Measurements from ENCODE around the gene WWOX.

The WWOX gene

DNA sequence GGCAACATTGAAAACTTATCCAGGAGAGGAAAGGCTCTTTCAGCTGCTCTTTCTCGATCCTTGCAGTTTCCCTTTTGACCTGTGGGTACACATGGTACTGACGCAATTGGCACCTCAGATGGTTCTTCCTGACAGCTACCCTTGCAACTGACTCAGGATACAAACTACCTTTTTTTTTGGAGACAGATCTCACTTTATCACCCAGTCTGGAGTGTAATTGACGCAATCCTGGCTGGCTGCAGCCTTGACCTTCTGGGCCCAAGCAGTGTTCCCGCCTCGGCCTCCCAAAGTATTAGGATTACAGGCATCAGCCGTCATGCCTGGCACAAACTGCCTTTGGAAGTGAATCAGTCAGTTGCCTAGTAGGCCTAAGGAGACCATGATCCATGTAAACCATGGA, 607.2 kb downstream of the WWOX start:
- DNase-seq (ENCODE audit: extremely low read depth, low read depth), result no peak
- TF ChIP-seq, protein P1, sequence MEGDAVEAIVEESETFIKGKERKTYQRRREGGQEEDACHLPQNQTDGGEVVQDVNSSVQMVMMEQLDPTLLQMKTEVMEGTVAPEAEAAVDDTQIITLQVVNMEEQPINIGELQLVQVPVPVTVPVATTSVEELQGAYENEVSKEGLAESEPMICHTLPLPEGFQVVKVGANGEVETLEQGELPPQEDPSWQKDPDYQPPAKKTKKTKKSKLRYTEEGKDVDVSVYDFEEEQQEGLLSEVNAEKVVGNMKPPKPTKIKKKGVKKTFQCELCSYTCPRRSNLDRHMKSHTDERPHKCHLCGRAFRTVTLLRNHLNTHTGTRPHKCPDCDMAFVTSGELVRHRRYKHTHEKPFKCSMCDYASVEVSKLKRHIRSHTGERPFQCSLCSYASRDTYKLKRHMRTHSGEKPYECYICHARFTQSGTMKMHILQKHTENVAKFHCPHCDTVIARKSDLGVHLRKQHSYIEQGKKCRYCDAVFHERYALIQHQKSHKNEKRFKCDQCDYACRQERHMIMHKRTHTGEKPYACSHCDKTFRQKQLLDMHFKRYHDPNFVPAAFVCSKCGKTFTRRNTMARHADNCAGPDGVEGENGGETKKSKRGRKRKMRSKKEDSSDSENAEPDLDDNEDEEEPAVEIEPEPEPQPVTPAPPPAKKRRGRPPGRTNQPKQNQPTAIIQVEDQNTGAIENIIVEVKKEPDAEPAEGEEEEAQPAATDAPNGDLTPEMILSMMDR (IDR thresholded peaks at IDR 0.05; ENCODE audit: low read depth, low read length), result no peak

DNA sequence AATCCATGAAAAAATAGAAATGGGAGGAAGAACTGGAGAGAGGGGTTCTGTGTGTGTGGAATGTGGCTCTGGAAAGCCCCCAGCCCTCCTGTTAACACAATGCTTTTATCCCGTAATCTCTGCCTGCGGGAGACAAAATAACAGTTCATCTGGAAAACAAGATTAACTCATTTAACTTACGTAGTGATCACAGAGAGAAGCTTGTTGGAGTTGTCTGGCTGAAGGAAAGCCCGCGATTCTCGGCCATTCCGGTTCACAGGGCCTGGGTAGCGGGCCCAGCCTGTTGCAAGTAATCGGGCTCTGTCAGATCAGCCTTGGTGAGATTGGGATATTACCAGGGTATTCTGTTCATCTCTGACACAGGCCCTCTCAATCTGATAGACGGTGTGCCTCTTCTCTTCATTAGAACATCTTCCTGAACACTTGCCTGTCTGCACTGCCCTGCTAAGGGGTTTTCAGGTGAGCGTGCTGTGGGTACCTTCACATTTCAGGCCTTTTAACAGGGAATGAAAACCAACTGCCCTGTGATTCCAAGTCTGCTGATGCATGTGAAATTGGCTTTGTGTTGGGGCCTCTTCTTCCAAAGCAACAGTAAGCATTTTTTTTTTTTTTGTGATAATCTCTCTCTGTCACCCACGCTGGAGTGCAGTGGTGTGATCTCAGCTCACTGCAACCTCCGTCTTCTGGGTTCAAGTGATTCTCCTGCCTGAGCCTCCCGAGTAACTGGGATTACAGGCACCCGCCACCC, 609.9 kb downstream of the WWOX start:
- no peak for DNase-seq (ENCODE audit: extremely low read depth, low read depth)
- TF ChIP-seq, protein P1 (IDR thresholded peaks at IDR 0.05; ENCODE audit: low read depth, low read length), result no peak

DNA sequence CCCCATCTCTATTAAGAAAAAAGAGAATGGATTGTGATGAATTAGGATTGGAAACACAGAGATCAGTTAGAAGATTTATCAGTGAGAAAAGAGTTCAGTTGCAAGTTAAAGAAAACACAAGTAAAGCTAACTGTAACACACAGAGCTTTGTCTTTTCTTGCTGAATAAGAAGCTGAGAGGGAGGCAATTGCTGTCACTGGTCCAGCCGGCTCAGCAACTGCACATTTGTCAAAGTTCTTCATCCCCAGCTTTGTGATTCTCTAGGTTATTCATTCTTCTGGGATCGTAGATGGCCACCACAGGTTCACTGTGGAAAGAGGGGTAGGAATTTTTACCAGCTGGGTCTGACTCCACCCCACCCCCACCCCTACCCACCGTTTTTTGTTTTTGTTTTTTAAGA, 615.7 kb downstream of the WWOX start:
- TF ChIP-seq, protein P1 (IDR thresholded peaks at IDR 0.05; ENCODE audit: low read depth, low read length), result no peak
- no peak for DNase-seq (ENCODE audit: extremely low read depth, low read depth)

DNA sequence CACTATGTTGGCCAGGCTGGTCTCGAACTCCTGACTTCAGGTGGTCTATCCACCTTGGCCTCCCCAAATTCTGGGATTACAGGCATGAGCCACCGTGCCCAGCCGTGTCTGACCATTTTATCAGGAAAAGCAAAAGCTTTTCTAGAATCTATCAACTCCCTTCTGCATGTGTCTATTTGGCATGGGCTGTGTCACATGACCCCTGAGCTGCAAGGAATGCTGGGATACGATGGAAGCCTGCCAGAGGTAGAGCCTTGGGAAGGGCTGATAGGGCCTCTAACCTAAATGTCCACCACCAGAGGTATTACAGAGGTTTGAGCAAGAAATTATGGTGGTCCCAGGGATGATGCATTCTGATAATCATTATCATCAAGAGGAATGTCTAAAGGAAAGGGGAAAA, 616.2 kb downstream of the WWOX start:
- TF ChIP-seq, protein P1 (IDR thresholded peaks at IDR 0.05; ENCODE audit: low read depth, low read length), result no peak
- DNase-seq (ENCODE audit: extremely low read depth, low read depth), result no peak

DNA sequence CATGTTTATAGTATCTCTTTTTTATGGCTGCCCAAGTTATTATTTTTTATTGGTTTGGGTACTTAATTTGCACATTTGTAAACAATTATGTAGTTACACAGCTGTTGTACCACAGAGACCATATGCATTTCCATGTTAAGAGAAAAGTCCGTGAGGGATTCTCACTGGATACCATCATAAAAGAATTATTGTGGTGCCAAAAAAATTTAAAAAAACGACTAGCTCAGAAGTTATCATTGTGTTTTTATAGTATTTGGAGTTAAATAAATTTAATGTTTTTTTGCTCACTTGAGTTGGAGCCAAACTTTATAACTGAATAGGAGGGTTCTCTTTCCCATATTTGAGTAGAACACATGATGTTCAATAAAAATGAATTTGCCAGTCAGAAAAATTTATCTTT, 618.7 kb downstream of the WWOX start:
- DNase-seq (ENCODE audit: extremely low read depth, low read depth), result no peak
- TF ChIP-seq, protein P1 (IDR thresholded peaks at IDR 0.05; ENCODE audit: low read depth, low read length), result no peak

- TF ChIP-seq, protein P1 (IDR thresholded peaks at IDR 0.05; ENCODE audit: low read depth, low read length), result no peak
- no peak for DNase-seq (ENCODE audit: extremely low read depth, low read depth)
Observed at GRCh38 chr16:78720416-78720815, 621.0 kb downstream of the WWOX start.

- TF ChIP-seq, protein P1 (IDR thresholded peaks at IDR 0.05; ENCODE audit: low read depth, low read length), result no peak
- no peak for DNase-seq (ENCODE audit: extremely low read depth, low read depth)
Observed at GRCh38 chr16:78727536-78727935, 628.1 kb downstream of the WWOX start.
